ENCODE data around the gene SPAAR. TPM values are rescaled to one million over a fixed set of nuclear protein-coding genes. Genes with fewer than 3 reads are reported as not detected.

Gene SPAAR
- total and polyA plus RNA-seq, 2 donors from 2014 or later (not counting 2 experiments from before 2014, with no cell fraction given): not detected

Other genes starting within 250 kb of the SPAAR start
- gene ARHGEF39, start 244.3 kb upstream of the SPAAR start, total RNA-seq: 4.0 and 4.8 TPM in 2 replicates
- 4.9 and 5.7 TPM in 2 replicates for gene ARHGEF39, start 244.3 kb upstream of the SPAAR start, polyA plus RNA-seq
- gene CA9, start 235.6 kb upstream of the SPAAR start, total RNA-seq: 0.21 and 0.27 TPM in 2 replicates
- 0.15 and 0.19 TPM in 2 replicates for gene CA9, start 235.6 kb upstream of the SPAAR start, polyA plus RNA-seq
- gene TPM2, start 219.6 kb upstream of the SPAAR start, total RNA-seq: 228 and 265 TPM in 2 replicates
- 318 and 334 TPM in 2 replicates for gene TPM2, start 219.6 kb upstream of the SPAAR start, polyA plus RNA-seq
- 153 and 173 TPM in 2 replicates for gene TLN1, start 177.3 kb upstream of the SPAAR start, total RNA-seq
- 96.5 and 100 TPM in 2 replicates for gene TLN1, start 177.3 kb upstream of the SPAAR start, polyA plus RNA-seq
- 40.2 and 44.1 TPM in 2 replicates for gene CREB3, start 176.8 kb upstream of the SPAAR start, total RNA-seq
- gene CREB3, start 176.8 kb upstream of the SPAAR start, polyA plus RNA-seq: 44.0 and 46.7 TPM in 2 replicates
- 26.9 and 27.2 TPM in 2 replicates for gene GBA2, start 160.3 kb upstream of the SPAAR start, total RNA-seq
- 19.2 and 20.4 TPM in 2 replicates for gene GBA2, start 160.3 kb upstream of the SPAAR start, polyA plus RNA-seq
- 16.3 and 17.3 TPM in 2 replicates for gene RGP1, start 160.2 kb upstream of the SPAAR start, total RNA-seq
- 8.4 and 8.9 TPM in 2 replicates for gene RGP1, start 160.2 kb upstream of the SPAAR start, polyA plus RNA-seq
- gene MSMP, start 155.2 kb upstream of the SPAAR start, total RNA-seq: not detected in 2 replicates
- not detected in 2 replicates for gene MSMP, start 155.2 kb upstream of the SPAAR start, polyA plus RNA-seq
- gene NPR2, start 117.9 kb upstream of the SPAAR start, total RNA-seq: 6.7 and 10.7 TPM in 2 replicates
- 6.7 and 12.5 TPM in 2 replicates for gene NPR2, start 117.9 kb upstream of the SPAAR start, polyA plus RNA-seq
- gene SPAG8, start 97.2 kb upstream of the SPAAR start, total RNA-seq: 0.35 and 0.58 TPM in 2 replicates
- 0.36 and 0.50 TPM in 2 replicates for gene SPAG8, start 97.2 kb upstream of the SPAAR start, polyA plus RNA-seq
- 46.3 and 47.9 TPM in 2 replicates for gene HINT2, start 94.4 kb upstream of the SPAAR start, total RNA-seq
- gene HINT2, start 94.4 kb upstream of the SPAAR start, polyA plus RNA-seq: 66.8 and 71.2 TPM in 2 replicates
- not detected in 2 replicates for gene FAM221B, start 80.8 kb upstream of the SPAAR start, total RNA-seq
- gene FAM221B, start 80.8 kb upstream of the SPAAR start, polyA plus RNA-seq: not detected in 2 replicates
- 1.6 and 2.4 TPM in 2 replicates for gene TMEM8B, start 80.3 kb upstream of the SPAAR start, total RNA-seq
- 2.7 and 3.4 TPM in 2 replicates for gene TMEM8B, start 80.3 kb upstream of the SPAAR start, polyA plus RNA-seq
- not detected in 2 replicates for gene OR13J1, start 39.1 kb upstream of the SPAAR start, total RNA-seq
- gene OR13J1, start 39.1 kb upstream of the SPAAR start, polyA plus RNA-seq: not detected in 2 replicates
- 0.34 and 0.74 TPM in 2 replicates for gene HRCT1, start 3.3 kb upstream of the SPAAR start, total RNA-seq
- gene HRCT1, start 3.3 kb upstream of the SPAAR start, polyA plus RNA-seq: 0.86 and 1.2 TPM in 2 replicates
- not detected in 2 replicates for gene OR2S2, start 48.7 kb downstream of the SPAAR start, total RNA-seq
- gene OR2S2, start 48.7 kb downstream of the SPAAR start, polyA plus RNA-seq: not detected in 2 replicates
- gene RECK, start 127.4 kb downstream of the SPAAR start, total RNA-seq: 3.6 and 4.1 TPM in 2 replicates
- gene RECK, start 127.4 kb downstream of the SPAAR start, polyA plus RNA-seq: 2.4 and 3.2 TPM in 2 replicates
- 2.4 and 4.2 TPM in 2 replicates for gene GLIPR2, start 227.2 kb downstream of the SPAAR start, total RNA-seq
- gene GLIPR2, start 227.2 kb downstream of the SPAAR start, polyA plus RNA-seq: 2.9 and 5.0 TPM in 2 replicates

Data from foreskin keratinocyte (primary cell).